ENCODE results near the gene PDE9A.

Gene PDE9A

DNA sequence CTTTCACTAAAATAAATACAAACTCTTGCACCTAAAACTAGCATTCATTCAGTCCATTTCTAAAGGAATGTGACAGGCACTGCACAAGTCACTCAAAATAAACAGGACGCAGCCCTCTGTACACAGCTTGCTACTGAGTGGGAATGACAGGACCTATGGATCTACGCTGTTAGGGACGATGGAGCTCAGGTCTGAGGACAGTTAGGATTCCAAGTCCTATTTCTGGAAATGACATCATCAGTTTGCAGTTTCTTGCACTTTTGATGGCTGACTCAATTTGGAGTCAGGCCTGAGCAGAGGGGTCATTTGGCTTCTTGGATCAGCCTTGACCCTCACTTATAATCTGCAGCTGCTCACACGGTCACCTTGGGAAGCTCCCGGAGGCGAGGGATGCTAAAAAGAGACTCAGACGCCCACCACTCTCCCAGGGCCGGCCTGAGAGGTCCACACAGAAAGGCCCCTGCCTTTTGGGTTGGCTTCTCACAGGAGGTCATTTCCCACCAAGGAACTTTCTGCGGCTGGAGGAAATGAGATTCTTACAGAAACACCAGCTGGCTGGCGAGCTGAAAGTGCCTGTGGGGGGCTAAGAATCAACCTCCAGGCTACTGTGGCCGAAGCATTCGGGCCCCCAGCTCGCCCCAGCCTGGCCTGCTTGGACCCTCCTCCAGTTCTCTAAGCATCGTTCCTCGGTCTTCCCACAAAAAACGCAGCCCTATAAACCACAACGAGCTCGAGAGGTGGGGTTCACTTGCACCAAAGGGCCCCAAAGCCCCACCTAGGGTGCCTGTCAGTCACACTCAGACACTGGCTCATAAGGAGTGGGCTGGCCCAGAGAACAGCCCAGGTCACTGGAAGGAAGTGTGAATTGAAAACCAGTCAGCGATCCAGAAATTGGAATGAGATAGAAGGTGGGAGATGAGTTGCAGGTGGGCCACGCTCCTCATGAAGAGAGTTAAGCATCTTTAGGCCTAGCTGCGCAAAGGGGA, 8.9 kb upstream of the PDE9A start:
- no peak for DNase-seq

DNA sequence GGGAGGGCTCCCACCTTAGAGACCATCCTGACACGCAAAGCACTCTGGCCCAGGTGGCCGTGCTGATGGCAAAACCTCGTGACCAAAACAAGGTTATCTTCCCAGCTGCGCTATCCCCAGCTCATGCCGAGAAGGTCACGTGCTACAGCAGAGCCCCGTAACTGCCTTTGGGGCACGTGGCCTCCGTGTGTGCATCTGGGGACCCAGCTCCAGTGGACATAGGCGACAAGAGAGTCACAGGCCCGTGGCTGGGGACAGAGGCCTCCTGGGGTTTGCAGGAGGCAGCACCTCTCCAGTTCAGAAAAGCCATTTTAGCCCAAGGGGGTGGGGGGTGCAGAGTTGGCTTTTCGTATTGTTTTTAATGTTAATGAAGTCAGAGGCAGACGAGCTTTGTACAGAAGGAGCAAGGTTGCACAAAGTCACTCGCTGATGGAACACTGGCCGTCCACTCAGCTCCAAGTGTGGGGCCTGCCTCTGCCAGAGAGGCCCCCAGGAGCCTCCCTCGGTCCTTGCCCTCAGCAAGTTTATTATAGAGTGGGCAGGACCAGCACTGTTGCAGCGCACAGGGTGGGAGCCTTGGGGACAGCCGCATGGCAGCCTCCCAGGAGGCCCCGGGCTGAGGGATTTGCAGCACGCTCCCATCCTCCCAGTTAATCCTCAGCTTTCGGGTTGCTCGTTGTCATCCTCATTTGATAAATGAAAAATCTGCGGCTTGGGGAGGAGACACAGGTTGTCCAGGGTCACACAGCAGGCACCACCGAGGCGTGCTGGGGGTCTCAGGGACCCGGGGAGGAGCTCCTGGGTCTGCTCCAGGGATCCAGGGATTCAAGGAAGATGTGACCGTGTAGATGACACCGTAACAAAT, 8.0 kb upstream of the PDE9A start:
- no peak for DNase-seq

DNA sequence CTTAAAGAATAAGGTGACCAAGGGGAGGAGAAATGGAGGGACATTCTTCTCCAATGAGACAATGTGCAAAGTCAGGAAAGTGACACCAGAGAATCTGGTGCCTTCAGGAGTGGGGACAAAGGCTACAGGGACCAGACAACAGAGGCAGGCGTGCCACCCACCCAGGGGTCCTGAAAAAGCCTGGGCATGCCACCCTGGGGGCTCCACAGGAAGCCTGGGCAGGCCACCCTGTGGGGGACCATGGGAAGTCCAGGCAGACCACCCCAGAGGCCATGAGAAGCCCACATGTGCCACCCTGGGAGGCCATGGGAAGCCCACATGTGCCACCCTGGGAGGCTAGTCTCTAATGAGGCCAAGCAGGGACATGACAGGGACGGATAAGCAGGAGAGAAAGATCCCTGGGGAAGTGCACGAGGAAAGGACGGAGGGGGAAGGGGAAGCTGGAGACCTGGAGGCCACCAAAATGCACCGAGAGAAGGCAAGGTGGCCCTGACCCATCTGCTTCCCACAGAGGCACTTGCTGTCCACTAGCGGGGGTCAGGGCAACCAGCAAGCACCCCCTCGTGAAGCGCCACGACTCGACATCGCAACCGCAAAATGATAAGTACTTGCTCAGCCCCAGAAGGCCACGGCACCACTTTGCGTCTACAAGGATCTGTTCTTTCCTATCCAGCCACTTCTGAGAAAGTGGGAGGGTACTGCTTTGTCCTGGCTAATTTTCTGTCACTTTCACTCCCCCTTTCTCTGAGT, 7.2 kb upstream of the PDE9A start:
- DNase-seq, result no peak

DNA sequence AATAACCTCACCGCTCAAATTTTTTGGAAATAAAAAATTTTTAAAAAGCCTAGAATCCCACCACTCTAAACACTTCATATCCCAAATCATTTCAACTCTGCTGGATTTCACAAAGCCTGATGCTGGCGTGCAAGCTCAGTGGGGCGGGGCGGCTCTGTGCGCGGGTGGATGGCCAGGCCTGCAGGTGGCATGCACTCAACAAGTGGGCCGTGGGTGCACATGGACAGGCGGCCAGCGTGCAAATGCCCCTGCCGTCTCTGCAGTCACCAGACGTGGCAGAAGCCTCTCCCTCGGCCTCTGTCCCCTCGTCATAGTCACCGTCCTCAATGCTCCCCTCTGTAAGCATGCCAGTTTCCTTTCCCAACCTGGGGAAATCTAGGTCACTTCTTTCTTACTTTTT, 6.6 kb upstream of the PDE9A start:
- DNase-seq, result no peak

DNA sequence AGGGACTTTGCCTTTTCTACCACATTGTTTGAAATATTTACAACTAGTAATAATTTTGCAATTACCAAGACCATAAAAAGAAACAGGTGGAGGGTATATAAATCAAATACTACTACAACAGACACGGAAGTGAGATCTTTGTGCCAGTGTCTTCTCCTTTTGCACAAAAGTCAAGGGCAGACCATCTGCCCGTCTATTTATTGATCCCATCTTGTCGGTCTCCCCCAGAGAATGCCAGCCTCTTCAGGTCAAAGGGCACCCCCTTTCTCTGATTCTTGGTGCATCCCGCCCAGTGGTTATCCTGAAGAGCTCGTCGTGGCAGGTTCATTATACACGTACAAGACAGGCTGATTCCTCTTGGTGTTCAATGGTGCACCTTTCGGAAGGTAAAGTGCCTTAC, 4.8 kb upstream of the PDE9A start:
- DNase-seq, result no peak

DNA sequence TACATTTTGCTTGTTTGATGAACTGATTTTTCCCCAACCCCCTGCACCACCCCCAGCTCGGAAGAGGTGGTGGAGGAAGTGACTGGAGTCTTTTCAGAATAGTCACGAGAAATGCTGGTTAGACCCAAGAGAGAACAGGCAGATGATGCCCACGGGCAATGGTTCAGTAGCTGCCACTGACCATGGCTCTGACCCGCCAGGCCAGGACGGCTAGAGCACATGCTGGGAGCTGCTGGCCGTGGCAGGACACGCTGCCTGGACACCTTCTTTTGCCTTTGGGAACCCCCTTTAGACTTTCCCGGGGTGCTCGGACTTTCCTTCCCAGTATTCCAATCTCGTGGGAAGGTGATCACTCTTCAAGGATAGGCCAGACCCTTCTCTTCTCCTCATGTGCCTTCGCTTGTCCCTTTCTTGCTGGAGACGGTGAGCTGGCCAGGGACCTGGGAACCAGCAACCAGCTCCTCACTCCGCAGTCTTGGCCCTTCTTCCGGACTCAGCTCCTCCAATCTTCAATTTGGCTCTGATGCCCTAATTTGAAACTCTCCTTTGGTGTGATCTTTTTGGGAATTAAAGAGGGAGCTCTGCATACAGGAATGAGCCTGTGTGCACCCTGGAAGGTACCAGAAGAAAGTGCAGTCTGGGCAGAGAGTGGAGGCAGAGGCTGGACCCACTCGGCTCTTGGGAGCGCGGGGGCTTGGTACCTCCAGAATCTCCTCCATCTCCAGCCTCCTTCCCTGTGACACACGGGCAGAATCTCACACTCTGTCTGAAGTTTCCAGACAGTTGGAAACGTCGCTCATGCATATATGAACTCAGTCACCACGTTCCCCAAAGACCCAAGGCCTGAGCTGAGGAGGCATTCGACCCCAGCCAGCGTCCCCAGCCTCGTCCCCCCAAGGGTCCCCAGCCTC, 4.0 kb upstream of the PDE9A start:
- DNase-seq, result no peak

DNA sequence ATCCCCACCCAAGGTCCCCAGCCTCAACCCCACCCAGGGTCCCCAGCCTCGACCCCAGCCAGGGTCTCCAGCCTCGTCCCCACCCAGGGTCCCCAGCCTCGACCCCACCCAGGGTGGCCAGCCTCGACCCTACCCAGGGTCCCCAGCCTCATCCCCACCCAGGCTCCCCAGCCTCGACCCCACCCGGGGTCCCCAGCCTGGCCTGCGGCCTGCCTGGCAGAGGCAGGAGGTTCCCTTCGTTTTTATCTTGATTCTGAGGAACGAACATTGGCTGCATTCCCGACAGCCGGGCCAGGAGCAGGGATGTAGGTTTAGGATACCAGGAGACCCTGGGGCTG, 3.4 kb upstream of the PDE9A start:
- DNase-seq, result no peak

DNA sequence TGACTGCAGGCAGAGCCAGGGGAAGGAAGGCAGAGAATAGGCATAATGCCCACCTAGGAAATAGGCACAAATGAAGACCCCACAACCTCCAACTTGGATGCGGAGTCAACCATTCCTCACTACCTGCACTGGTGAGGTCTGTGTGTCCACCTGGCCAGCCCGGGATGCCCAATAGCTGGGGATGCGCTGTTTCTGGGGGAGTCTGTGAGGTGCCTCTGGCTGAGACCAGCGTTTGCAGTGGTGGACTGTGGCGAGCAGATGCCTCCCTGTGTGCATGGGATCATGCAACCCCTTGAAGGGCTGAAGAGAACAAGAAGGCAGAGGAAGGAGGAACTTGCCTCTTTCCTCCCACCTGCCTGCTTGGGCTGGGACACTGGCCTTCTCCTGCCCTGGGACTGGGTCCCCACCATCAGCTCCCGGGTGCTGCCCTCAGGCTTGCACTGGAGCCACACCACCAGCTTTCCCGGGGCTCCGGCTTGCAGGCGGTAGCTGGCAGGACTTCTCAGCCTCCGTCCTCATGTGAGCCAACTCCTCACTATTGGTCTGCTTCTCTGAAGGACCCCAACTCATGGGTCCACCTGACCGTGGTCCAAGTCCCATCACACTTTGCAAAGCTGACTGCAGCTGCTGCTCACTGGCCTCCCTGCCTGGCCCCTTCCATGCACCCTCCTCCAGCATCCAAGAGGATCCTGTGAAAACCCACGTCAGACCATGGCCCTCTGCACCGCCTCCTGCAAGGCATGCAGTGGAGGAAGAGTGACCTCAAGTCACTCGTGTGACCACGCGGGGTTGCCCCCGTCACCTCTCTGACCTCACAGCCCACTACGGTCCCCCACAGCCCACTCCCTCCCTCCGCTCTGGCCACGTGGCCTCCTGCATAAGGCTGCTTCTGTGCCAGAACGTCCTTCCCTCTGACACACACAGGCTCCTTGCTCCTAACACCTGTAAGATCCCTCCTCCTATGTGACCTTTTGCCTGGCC, 2.7 kb upstream of the PDE9A start:
- DNase-seq, result no peak

DNA sequence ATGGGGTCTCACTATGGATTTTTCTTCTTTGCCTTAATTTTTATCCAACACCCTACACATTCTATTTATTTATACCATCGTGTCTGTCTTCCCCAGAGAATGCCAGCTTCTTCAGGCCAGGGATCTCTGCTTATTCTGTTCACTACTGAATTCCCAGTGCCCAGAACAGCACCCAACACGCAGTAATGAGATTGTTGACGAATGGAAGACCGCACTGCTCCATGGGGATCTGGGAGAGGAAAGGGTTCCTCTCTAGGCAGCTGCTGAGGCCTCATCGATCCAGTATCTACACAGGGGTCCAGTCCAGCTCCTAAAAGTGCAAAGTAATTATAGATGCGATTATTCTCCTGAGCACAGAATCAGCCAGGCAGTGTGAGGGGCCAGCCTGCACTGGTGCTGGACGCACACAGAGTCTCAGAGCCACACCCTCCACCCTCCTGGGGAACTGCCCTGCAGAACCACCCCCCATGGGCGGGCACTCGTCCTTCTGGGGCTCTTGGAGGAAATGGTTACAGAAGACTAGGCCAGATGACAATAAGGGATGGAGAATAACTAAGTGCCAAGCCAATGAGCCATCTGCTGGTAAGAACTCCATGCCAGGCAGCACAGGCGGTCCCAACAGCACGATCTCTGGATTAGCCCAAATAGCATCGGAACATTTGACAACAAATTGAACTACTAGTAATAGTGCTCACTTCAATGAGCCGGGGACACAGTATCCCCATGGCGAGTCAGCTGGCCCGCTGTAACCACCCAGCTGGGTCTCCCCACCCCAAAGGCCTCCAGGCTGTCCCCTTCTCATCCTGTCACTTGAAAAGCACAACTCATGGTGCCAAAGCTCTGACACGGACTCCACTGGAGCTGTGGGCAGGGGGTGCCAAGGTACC, 1.7 kb upstream of the PDE9A start:
- DNase-seq, result no peak

DNA sequence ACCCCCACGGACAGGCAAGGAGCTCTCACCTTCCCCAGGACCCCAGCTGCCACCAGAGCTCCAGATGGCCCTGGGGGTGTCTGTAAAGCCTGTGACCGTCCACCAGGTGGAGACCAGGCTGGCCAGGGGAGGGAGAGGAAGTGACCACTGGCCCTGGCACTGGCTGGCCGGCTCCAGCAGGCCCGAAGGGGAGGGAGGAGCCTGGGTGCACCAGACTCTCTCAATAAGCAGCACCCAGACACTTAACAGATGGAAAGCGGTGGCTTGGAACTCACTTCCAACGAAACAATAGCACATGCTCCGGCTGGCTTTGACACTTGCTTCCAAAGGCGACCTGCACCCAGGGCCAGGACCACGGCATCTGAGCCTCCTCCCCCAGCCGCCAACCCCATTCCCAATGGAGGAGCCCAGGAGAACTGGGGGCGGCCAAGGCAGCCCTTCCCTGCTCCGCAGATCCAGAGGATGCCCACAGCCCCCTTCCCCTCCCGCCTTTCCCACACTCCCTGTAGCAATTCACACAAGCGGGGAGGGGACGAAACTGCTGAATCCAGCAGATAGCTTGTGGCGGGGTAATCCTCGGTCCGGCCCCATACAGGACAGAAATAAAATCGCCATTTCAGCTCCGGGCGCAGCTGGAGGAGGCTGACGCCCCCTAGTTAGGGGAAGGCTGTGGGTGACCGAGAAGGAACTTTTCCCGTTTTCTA, 742 bp upstream of the PDE9A start:
- DNase-seq, result peak; percentile 73

DNA sequence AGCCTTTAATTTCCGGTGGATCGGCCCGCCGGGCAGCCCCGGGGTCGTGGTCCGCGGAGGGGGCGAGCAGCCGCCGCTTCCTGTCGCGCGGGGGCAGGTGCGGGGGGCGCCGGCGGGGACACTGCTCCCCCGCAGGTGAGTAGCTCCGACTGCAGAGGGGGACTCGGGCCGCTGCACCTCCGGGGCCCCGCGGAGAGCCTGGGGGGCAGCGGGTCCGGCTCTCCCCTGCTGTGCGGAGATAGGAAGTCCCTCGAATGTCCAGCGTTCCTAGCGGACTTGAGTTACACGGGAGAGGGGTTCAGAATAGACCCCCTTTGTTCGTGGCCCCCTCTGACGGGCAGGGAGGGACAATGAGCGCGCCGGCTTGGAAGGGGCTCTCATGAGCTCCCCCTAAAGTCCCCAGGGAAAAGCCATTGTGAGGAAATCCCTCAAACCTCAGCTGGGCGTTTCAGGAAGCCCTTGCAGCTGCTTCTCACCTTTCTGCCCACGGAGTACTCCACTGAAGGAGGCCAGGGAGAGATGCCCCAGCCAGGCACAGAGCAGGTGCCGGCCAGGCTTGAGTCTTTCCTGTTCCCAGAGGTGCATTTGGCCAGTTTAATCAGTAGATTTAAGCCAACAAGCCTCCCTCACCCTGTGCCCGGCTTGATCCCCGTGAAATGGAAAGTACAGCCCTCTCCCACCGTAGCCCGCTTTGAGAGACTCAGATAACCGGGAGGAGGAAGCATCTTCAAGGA, 925 bp downstream of the PDE9A start:
- peak; percentile 81 for DNase-seq

DNA sequence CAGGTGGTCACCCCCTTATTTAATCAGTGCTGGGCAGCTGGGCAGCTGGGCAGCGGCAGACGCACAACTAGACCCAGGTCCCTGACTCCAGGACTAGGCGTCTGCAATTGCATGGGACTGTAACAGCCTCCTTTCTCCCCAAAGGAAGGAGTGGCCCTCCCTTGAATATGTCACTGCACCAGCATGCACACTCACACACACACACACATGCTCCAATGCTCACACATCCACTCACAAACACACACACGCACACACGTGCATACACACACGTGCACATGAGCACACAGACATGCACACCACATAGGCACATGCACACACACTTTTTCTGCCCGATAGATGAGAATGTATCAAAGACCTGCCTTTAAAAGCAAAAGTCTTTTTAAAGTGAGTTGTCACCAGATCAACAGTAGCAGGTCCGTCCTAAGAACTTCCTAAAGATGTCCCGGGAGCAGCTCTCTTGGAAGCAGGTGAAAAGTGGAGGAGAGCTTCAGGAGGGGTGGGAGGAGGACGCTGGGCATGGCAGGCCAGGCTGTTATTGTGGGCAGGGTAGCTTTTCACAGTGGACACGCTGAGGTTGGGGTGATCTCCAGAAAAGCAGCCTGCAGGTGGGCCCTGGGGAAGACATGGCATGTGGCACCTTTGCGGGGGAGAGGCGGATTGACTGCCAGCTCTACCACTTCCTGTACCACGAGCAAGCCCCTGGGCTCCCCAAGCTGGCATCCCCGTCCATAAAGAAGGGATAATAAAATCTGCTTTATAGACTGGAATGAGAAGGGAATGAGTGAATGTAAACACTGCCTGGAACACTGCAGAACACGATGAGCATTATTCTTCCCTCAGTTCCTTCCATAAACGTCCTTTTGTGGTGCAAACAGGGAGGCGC, 1.7 kb downstream of the PDE9A start:
- no peak for DNase-seq

DNA sequence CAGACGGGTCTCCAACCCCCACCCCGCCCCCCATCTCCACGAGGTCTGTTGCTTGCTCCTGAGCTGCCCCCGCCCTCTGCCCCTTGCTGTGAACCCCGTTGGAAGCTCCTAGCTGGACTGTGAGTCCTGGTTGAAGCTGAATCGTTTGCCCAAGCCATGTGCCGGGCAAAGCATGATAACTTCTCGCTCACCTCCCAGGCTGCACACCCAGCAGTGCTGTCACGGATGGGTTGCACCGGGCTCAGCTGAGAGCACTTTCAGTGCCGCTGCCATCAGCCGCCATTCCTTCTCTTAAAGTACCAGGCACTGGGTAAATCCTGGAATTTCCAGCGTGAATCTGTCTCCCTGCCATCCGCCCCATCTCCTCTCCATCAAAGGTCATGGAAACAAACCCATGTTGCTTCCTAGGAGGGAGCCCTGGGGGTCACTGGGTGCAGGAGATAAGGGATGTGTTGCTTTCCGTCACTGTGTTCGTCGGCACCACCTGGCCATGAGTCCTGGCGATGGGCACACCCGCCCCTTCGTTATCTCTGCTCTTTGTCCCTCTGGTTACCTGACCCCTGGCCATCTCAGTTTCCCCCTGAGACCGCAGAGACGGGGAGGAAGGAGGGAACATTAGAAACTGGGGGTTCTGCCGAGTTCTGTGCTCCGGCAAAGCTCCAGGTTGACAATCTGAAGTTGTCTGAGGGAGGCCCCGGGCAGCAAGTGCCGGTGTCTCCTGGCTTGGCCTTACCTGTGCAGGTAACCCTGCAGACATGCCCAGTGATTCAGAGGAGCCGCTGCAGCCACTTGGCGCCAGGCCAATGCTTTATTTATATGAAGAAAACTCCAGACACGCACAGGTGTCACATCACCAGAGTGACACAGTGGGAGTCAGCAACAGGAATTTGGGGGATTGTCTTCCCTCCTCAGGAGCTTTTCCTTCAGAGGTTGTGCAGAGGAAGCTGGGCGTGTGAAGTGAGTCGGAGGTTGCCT, 2.7 kb downstream of the PDE9A start:
- no peak for DNase-seq

DNA sequence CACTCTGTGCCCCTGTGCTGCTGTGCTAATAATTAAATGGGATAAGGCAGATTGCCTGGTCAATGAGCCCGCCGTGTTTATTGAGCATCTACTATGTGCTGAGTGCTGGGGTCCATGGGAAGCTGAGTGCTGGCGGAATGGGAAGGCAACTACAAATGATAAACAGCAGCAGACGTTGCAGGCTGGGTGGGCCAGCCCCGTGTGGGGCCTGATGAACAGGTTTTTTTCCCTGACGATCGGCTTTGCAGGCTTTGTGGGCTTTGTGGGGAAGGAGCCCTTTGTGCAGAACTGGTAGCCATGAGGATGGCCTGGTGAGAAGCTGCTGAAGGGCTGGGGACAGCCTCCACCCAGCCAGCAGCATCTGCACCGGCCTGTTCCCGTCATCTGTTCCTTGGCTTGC, 3.5 kb downstream of the PDE9A start:
- no peak for DNase-seq

DNA sequence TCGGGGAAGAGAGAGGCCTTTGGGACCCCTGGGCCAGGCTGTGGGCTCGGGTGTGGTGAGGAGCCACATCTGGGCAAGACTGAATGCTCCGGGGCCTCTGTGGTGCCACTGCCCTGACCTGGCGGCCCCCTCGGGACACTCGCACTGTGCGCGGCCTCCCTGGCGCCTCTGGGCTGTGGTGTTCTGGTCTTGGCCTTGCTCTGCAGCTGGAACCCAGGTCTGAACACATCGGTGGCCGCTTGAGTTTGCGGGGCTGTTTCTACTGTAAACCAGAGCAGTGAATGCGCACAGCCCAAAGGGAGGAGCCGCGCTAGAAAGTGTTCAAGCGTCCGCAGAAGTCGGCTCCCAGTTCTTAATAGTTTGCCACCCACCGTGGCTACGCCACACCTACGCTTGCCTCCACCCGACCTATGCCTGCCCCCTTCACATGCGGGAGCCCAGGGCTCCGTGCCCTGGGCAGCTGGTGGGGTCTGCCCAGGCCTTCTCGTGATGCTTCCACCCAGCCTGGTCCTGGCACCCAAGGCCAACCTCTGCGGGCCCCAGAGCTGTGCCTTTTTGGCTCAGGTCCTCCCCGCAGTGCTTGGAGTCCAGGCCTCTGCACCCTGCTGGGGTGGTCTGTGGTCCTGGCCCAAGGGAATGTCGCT, 4.4 kb downstream of the PDE9A start:
- no peak for DNase-seq

All from 8988T (cell line).